Stimulated activated naive B cell treated with anti-CD40 and anti-IgM and Interleukin-4, amounts not matched to agents 10 μg/mL and 1 μg/mL and 100 μg/mL, for 72 hours (primary cell): Measurements from ENCODE around the gene SCN1B.

ENCODE experiments used
- ATAC-seq, 2 donors: fragments of 150-1000 bp; cut with Tn5 transposase; replicated peaks; 2 replicates each; pipeline ENCODE4 v1.10.0; 2021; ENCODE audit warnings: moderate library complexity in 1 of 2
- DNase-seq: peaks from one replicate; pipeline ENCODE4 v3.0.0; 2021
- H3K27ac Mint-ChIP-seq: one replicate; pipeline ENCODE4 v1.8.0; 2022; ENCODE audit warnings: mild to moderate bottlenecking, mixed read lengths
- H3K27me3 Mint-ChIP-seq, 2 donors: one replicate each; pipeline ENCODE4 v1.8.0; 2022; ENCODE audit warnings: mixed read lengths in 2 of 2
- H3K36me3 Mint-ChIP-seq, 2 donors: one replicate each; pipeline ENCODE4 v1.8.0; 2022; ENCODE audit warnings: mixed read lengths in 2 of 2, mild to moderate bottlenecking in 1 of 2
- H3K4me1 Mint-ChIP-seq, 2 donors: one replicate each; pipeline ENCODE4 v1.8.0; 2022; ENCODE audit warnings: mixed read lengths in 2 of 2, mild to moderate bottlenecking in 1 of 2
- H3K4me3 Mint-ChIP-seq, 2 donors: one replicate each; pipeline ENCODE4 v1.8.0; 2022; ENCODE audit warnings: mild to moderate bottlenecking in 2 of 2, mixed read lengths in 2 of 2, moderate library complexity in 1 of 2
- H3K9me3 Mint-ChIP-seq, 2 donors: one replicate each; pipeline ENCODE4 v1.8.0; 2022; ENCODE audit warnings: mixed read lengths in 2 of 2, mild to moderate bottlenecking in 1 of 2

The SCN1B gene

DNA sequence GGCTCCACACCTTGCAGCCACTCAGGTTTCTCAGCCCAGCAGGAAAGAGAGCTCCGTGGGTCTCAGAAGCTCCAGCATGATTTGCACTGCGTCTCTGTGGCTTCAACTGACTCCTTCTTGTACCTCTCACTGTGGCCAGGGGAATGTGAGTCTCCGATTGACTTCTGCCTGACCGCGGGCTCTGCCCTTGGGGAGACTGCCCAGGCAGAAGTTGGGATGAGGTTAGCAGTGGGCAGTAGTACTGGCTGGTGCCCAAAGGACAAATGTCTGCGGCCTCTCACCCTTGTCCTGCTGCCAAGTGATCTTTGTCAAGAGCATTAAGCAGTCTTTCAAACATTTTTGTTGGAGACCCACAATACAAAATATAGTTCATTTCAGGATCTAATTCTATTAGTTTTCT lies 50.9 kb downstream of the SCN1B start:
- Mint-ChIP-seq H3K27me3 (no peaks in the 10 kb centered on the region), H3K9me3 (no peaks in the 10 kb centered on the region), H3K36me3 (no peaks in the 10 kb centered on the region), H3K27ac (no peak overlapping the region), H3K4me3 (no peak overlapping the region), H3K4me1 (peaks cover 53 to 54% of the 10 kb centered on the region in 2 donors)
- ATAC-seq = no peak
- no peak for DNase-seq

DNA sequence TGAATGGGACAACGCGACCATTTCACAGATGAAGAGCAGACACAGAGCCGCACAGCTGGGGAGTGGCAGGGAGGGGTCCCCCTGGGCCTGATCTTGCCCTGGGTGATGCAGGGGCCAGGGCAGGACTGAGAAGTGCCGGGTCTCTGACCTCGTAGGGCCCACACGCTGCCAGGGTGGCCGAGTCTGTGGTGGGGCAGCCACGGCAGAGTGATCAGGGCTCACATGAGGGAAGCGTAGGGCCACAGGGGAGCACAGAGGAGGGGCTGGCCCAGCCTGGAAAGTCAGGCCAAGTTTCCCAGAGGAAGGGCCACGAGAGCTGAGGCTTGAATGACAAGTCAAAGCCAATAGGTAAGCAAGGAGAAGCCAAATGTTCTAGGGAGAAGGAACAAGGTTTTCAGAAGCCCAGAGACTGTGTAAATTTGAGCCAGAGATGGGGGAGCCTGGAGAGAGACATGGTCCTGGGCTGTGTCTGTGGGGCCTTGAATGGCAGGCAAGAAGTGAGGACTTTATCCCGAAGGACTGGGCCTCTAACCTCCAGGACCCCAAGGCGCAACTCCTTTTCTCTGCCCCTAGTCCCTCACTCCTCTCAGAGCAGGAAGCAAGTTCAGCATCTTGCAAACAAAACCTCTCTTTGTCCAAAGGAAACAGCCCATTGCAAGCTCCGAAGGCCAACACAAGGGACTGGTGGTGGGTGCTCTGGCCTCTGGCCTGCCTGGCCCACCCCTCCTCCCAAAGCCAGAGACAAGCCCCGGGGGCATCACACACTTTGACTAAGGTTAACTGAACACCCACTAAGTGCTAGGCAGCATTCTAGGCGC lies 53.6 kb downstream of the SCN1B start:
- H3K36me3 Mint-ChIP-seq = no peaks in the 10 kb centered on the region
- ATAC-seq (peak; percentile 49 to 61), DNase-seq (no peak)
- H3K27ac Mint-ChIP-seq = peak overlapping the region; percentile 91
- H3K4me3 Mint-ChIP-seq = peak overlapping the region in 1 of 2 donors; percentile 3
- no peaks in the 10 kb centered on the region for H3K9me3 Mint-ChIP-seq
- H3K4me1 Mint-ChIP-seq = peaks cover 53 to 67% of the 10 kb centered on the region in 2 donors
- H3K27me3 Mint-ChIP-seq = no peaks in the 10 kb centered on the region

DNA sequence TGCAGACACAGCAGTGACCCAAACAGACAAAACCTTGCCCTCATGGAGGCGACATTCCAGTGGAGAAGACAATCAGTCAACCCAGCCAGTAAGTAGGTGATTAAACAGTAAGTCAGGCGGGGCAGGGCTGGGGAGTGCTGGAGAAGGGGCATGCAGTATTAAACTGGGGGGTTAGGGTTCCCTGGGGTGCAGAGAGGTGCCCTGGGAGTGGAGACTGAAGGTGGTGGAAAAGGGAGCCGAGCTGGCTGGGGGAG lies 54.2 kb downstream of the SCN1B start:
- H3K9me3 Mint-ChIP-seq = no peaks in the 10 kb centered on the region
- ATAC-seq (no peak), DNase-seq (no peak)
- peak overlapping the region; percentile 91 for H3K27ac Mint-ChIP-seq
- peaks cover 50 to 68% of the 10 kb centered on the region in 2 donors for H3K4me1 Mint-ChIP-seq
- no peaks in the 10 kb centered on the region for H3K27me3 Mint-ChIP-seq
- no peak overlapping the region for H3K4me3 Mint-ChIP-seq
- H3K36me3 Mint-ChIP-seq = no peaks in the 10 kb centered on the region

DNA sequence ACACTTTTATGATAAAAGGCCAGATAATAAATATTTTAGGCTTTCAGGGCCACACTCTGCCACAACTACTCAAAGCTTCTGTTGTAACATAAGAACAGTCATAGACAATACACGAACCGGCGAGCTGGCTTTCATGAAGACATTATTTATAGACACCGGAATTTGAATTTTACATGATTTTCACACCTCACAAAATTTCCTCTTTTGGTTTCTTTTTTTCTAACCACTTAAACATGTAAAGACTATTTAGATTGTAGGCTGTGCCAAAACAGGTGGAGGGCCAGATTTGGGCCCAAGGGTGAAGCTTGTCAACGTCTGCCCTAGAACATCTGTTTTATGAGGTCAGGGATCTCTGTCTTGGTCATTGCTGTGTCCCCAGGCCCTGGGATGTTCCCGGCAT lies 55.7 kb downstream of the SCN1B start:
- H3K27ac Mint-ChIP-seq = peak overlapping the region; percentile 81
- H3K4me3 Mint-ChIP-seq = peak overlapping the region; percentile 5 to 17
- no peaks in the 10 kb centered on the region for H3K36me3 Mint-ChIP-seq
- H3K27me3 Mint-ChIP-seq = no peaks in the 10 kb centered on the region
- DNase-seq (no peak), ATAC-seq (peak; percentile 47)
- no peaks in the 10 kb centered on the region for H3K9me3 Mint-ChIP-seq
- H3K4me1 Mint-ChIP-seq = peaks cover 49 to 74% of the 10 kb centered on the region in 2 donors

DNA sequence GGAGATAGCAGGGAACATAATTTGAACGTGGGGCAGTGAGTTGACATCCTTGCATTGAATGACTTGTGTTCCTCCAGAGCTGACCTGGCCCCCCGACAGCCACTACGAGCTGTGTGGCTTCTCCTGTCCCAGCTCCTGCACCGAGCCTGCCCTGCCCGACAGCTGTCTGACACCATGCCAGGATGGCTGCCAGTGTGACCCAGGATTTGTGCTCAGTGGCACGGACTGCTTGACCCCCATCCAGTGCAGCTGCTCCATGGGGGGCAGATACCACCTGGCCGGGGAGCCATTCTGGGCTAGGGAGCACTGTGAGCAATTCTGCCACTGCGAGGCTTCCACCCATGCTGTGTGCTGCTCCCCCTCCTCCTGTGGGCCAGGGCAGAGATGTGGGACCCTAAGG lies 56.2 kb downstream of the SCN1B start:
- H3K27ac Mint-ChIP-seq = peak overlapping the region; percentile 89
- peaks cover 47 to 74% of the 10 kb centered on the region in 2 donors for H3K4me1 Mint-ChIP-seq
- H3K4me3 Mint-ChIP-seq = no peak overlapping the region

DNA sequence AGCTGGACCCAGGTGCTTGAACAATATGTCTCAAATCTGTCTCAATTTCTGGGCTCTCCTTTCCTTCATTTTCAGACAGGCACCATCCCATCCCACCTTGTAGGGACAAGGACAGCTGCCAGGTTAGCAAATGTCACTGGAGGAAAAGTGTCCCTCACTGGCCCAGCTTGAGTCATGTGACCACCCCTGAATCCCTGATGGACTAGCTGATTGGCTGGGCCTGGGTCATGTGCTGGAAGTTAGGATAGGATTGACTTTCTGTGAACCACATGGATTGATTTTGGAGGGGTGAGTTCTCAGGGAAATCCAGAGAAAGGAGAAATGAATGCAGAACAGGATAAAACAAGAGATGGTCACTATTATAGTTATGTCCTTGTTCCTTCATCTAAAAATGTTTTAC lies 57.1 kb downstream of the SCN1B start:
- DNase-seq (no peak), ATAC-seq (no peak)
- Mint-ChIP-seq H3K27ac (no peak overlapping the region), H3K36me3 (no peaks in the 10 kb centered on the region), H3K4me3 (no peak overlapping the region), H3K27me3 (no peaks in the 10 kb centered on the region), H3K9me3 (no peaks in the 10 kb centered on the region), H3K4me1 (peaks cover 47 to 72% of the 10 kb centered on the region in 2 donors)

More for the DNA sequence above, 56.2 kb downstream of the SCN1B start:
- no peaks in the 10 kb centered on the region for H3K36me3 Mint-ChIP-seq
- H3K9me3 Mint-ChIP-seq = no peaks in the 10 kb centered on the region
- ATAC-seq (no peak), DNase-seq (no peak)
- H3K27me3 Mint-ChIP-seq = no peaks in the 10 kb centered on the region

DNA sequence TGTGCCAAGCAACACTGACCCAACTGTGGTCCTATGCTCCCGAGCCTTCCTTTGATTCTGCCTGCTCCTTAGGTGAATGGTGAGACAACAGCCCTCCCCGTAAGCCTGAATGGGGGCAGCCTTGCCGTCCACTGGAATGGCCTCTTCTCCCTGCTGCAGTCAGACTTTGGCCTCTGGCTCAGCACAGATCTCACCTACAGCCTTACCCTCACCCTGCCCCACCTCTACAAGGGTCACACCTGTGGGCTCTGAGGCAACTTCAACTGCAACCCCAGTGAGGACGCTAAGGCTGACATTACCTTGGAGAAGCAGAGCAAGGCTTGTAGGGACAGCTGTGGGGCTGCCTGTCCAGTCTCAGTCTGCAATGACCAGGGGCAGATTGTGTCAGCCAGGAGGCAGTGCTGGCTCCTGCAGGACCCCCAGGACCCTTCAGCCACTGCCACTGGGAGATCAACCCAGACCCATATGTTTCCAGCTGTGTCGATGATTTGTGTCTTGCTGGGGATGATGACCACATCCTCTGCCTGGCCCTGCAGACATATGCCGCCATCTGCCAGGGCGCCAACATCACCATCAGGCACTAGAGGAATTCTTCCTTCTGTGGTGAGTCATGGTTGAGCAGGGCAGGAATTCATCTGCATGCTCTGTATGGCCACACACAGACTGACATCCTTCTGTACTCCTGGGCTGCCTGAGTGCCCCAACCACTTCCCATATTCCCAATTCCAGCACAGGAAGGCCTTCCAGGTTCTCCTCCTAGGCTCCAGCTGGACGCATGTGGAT lies 58.1 kb downstream of the SCN1B start:
- Mint-ChIP-seq H3K9me3 (no peaks in the 10 kb centered on the region), H3K4me1 (peaks cover 44 to 65% of the 10 kb centered on the region in 2 donors)
- no peak for ATAC-seq

DNA sequence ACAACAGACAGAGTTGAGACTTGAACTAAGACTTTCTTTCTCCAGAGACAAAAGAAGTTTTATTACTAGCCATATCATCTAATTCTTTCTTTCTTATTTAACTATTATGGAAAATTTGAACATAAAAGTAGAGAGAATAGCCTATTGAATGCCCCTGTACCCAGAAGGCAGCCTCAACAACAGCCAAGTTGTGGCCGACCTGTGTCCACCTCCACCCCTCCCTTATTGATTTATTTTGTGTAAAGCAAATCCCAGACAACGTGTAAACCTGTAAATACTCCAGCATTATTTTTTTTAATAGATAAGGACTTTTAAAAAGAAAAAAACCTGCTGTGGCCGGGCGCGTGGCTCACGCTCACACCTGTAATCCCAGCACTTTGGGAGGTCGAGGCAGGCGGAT lies 59.3 kb downstream of the SCN1B start:
- Mint-ChIP-seq H3K36me3 (no peaks in the 10 kb centered on the region), H3K9me3 (no peaks in the 10 kb centered on the region), H3K4me3 (no peak overlapping the region), H3K4me1 (peaks cover 33 to 53% of the 10 kb centered on the region in 2 donors), H3K27me3 (no peaks in the 10 kb centered on the region), H3K27ac (no peak overlapping the region)
- ATAC-seq = no peak
- DNase-seq = no peak

More for the DNA sequence above, 58.1 kb downstream of the SCN1B start:
- no peaks in the 10 kb centered on the region for H3K36me3 Mint-ChIP-seq
- no peak overlapping the region for H3K27ac Mint-ChIP-seq
- no peak for DNase-seq
- no peaks in the 10 kb centered on the region for H3K27me3 Mint-ChIP-seq
- no peak overlapping the region for H3K4me3 Mint-ChIP-seq
